Spinal cord (tissue), 10 donors: ENCODE results near the gene MMP23B. TPM values are rescaled to one million over a fixed set of nuclear protein-coding genes. Genes with fewer than 3 reads are reported as not detected.
"Not testable (repeated sequence)": the region's sequence is repeated elsewhere in the genome, so short reads cannot be mapped to it uniquely, and the experiment has no call there.

Experiments
- DNase-seq, 6 donors: peaks; one replicate each; pipeline versions ENCODE4 v3.0.0 to v3.0.0-alpha.2; 2013 to 2015; ENCODE audit warnings: low spot score in 6 of 6, low read depth in 4 of 6
- H3K27ac ChIP-seq: one replicate; pipeline ENCODE4 v1.5.1; 2013; ENCODE audit warnings: low read depth, low read length, control low read depth
- H3K27me3 ChIP-seq: one replicate; pipeline ENCODE4 v1.6.1; 2013; ENCODE audit warnings: low read length; ENCODE audit not compliant: control insufficient read depth, insufficient read depth
- H3K36me3 ChIP-seq: one replicate; pipeline ENCODE4 v1.6.1; 2013; ENCODE audit warnings: low read length; ENCODE audit not compliant: control insufficient read depth, insufficient read depth
- H3K4me1 ChIP-seq: one replicate; pipeline ENCODE4 v1.6.1; 2013; ENCODE audit warnings: low read length; ENCODE audit not compliant: control insufficient read depth, insufficient read depth
- H3K4me3 ChIP-seq: one replicate; pipeline ENCODE4 v1.5.1; 2013; ENCODE audit warnings: low read depth, low read length, control low read depth
- H3K9me3 ChIP-seq: one replicate; pipeline ENCODE4 v1.6.1; 2013; ENCODE audit warnings: low read length; ENCODE audit not compliant: control insufficient read depth, insufficient read depth
- WGBS: methylation state at CpG from one replicate; pipeline ENCODE4 v1.1.5; 2013; ENCODE audit warnings: missing lambda C conversion rate; ENCODE audit not compliant: insufficient coverage; 5-methylcytosine and 5-hydroxymethylcytosine counted together
- polyA plus RNA-seq, 2 donors: library from polyadenylated mRNA; unstranded; fragments of 120-200 nt; gene quantifications; one replicate each; pipeline ENCODE4 v1.2.1, GENCODE V29; 2013; ENCODE audit not compliant: insufficient read length in 2 of 2
- total RNA-seq, 2 donors: library from RNA; depleted of rRNA in 1 of 2; stranded (reverse); fragments of 120-200 nt in 1 of 2; fragments of >200 nt in 1 of 2; gene quantifications; one replicate each; pipeline versions ENCODE4 v1.2.3 to v1.2.4, GENCODE V29; 2013 to 2014
- donor health status: healthy.

Gene MMP23B
- total and polyA plus RNA-seq, 4 donors = 2.6 to 13.2 (median 7.2) TPM

GRCh38 chr1:1666526-1666925, 34.6 kb downstream of the MMP23B start:
- no peak overlapping the region for H3K27ac ChIP-seq

GRCh38 chr1:1669468-1670440, 37.8 kb downstream of the MMP23B start:
- Histone ChIP-seq H3K36me3 (peaks cover 71% of the 10 kb centered on the region), H3K4me1 (no peaks in the 10 kb centered on the region), H3K27me3 (no peaks in the 10 kb centered on the region), H3K4me3 (no peak overlapping the region), H3K9me3 (no peaks in the 10 kb centered on the region), H3K27ac (no peak overlapping the region)
- no peak for DNase-seq
- 94% methylated on average over 37 of the region's 43 CpGs for whole genome bisulfite sequencing

More at GRCh38 chr1:1666526-1666925, 34.6 kb downstream of the MMP23B start:
- WGBS = 92% methylated on average over 6 of the region's 15 CpGs
- Histone ChIP-seq H3K4me1 (no peaks in the 10 kb centered on the region), H3K9me3 (no peaks in the 10 kb centered on the region), H3K36me3 (peaks cover 65% of the 10 kb centered on the region), H3K4me3 (no peak overlapping the region), H3K27me3 (no peaks in the 10 kb centered on the region)
- no peak for DNase-seq

GRCh38 chr1:1670866-1671265, 38.9 kb downstream of the MMP23B start:
- DNase-seq = no peak

GRCh38 chr1:1671365-1672119, 39.6 kb downstream of the MMP23B start:
- Histone ChIP-seq H3K36me3 (peaks cover 59% of the 10 kb centered on the region), H3K27me3 (no peaks in the 10 kb centered on the region), H3K4me3 (no peak overlapping the region), H3K9me3 (no peaks in the 10 kb centered on the region), H3K4me1 (no peaks in the 10 kb centered on the region), H3K27ac (no peak overlapping the region)
- WGBS = 93% methylated on average over 19 of the region's 27 CpGs
- DNase-seq = no peak

More at GRCh38 chr1:1670866-1671265, 38.9 kb downstream of the MMP23B start:
- Histone ChIP-seq H3K4me1 (no peaks in the 10 kb centered on the region), H3K9me3 (no peaks in the 10 kb centered on the region), H3K4me3 (no peak overlapping the region), H3K27ac (no peak overlapping the region), H3K36me3 (peaks cover 65% of the 10 kb centered on the region), H3K27me3 (no peaks in the 10 kb centered on the region)
- WGBS = 95% methylated on average over 24 of the region's 24 CpGs

GRCh38 chr1:1672181-1672965, 40.4 kb downstream of the MMP23B start:
- Histone ChIP-seq H3K4me3 (no peak overlapping the region), H3K4me1 (peaks cover 2% of the 10 kb centered on the region), H3K27ac (no peak overlapping the region), H3K36me3 (peaks cover 59% of the 10 kb centered on the region), H3K27me3 (no peaks in the 10 kb centered on the region), H3K9me3 (no peaks in the 10 kb centered on the region)
- DNase-seq = no peak
- WGBS = 98% methylated on average over 20 of the region's 25 CpGs

- not testable (repeated sequence) for H3K27ac ChIP-seq, DNase-seq, H3K4me3 ChIP-seq, H3K9me3 ChIP-seq, H3K27me3 ChIP-seq
- Histone ChIP-seq H3K36me3 (peaks cover 64% of the 10 kb centered on the region), H3K4me1 (peaks cover 22% of the 10 kb centered on the region)
- WGBS = 98% methylated on average over 14 of the region's 21 CpGs
Measured at GRCh38 chr1:1674806-1675205, 42.8 kb downstream of the MMP23B start.

GRCh38 chr1:1675218-1675617, 43.2 kb downstream of the MMP23B start:
- not testable (repeated sequence) for H3K9me3 ChIP-seq, H3K27me3 ChIP-seq, H3K4me3 ChIP-seq, DNase-seq, H3K27ac ChIP-seq
- 96% methylated on average over 5 of the region's 18 CpGs for WGBS
- H3K36me3 ChIP-seq = peaks cover 60% of the 10 kb centered on the region
- H3K4me1 ChIP-seq = peaks cover 22% of the 10 kb centered on the region

GRCh38 chr1:1676087-1676486, 44.1 kb downstream of the MMP23B start:
- peaks cover 22% of the 10 kb centered on the region for H3K4me1 ChIP-seq
- DNase-seq, H3K9me3 ChIP-seq, H3K27me3 ChIP-seq, H3K27ac ChIP-seq, H3K4me3 ChIP-seq: not testable (repeated sequence)
- peaks cover 54% of the 10 kb centered on the region for H3K36me3 ChIP-seq
- WGBS = no CpG with 5 or more reads among the region's 21 CpGs
